ENCODE results near the gene CFAP52. TPM values are rescaled to one million over a fixed set of nuclear protein-coding genes. Genes with fewer than 3 reads are reported as not detected.
A peak's percentile ranks its signal among the peaks of the same experiment; 100 is the strongest.

Gene CFAP52
- total and polyA plus RNA-seq, 2 of the 8 experiments (the other 6 are each of a cell fraction or from before 2014, with no cell fraction given), result 0.11 TPM; not detected in 1

GRCh38 chr17:9628509-9628908 lies 52.1 kb downstream of the CFAP52 start:
- no peak overlapping the region for H3K4ac ChIP-seq (replicated peaks; ENCODE audit: insufficient read length, low read depth, low read length)
- H4K91ac ChIP-seq (replicated peaks; ENCODE audit: insufficient read length, low read length), result no peak overlapping the region
- whole genome bisulfite sequencing, 2 experiments (ENCODE audit: extremely low coverage in 1 of 2, insufficient coverage in 1 of 2, insufficient read length in 1 of 2, insufficient replicate concordance in 2 of 2, low coverage in 1 of 2, low lambda C conversion rate in 2 of 2, missing lambda C conversion rate in 1 of 2), result 92% methylated on average over 10 of the region's 10 CpGs; no CpG with 5 or more reads in 1 of the 2 experiments
- no peaks in the 10 kb centered on the region; a peak in 1 of 7 replicates for H3K27me3 ChIP-seq (replicated peaks in 1 of 4; ENCODE audit: control insufficient read depth in 3 of 4, extremely low read depth in 1 of 4, insufficient read depth in 3 of 4, low read length in 3 of 4)
- no peak overlapping the region for H3K23ac ChIP-seq (ENCODE audit: insufficient read length)
- no peaks in the 10 kb centered on the region for H3K79me2 ChIP-seq (ENCODE audit: control insufficient read depth in 1 of 2, insufficient read depth in 2 of 2, low read length in 2 of 2)
- H2BK12ac ChIP-seq (ENCODE audit: low read depth, low read length), result no peak overlapping the region
- no peak overlapping the region for H3K4me3 ChIP-seq (ENCODE audit: extremely low read depth in 1 of 4, insufficient read depth in 2 of 4, low read depth in 3 of 4, low read length in 4 of 4)
- no peak overlapping the region for H3K56ac ChIP-seq (replicated peaks; ENCODE audit: insufficient read length, low read depth, low read length)
- H3K9ac ChIP-seq (replicated peaks in 1 of 4; ENCODE audit: extremely low read depth in 1 of 4, low read depth in 3 of 4, low read length in 3 of 4), result no peak overlapping the region
- H2AK5ac ChIP-seq (ENCODE audit: low read depth, low read length), result no peak overlapping the region
- H3K4me1 ChIP-seq (replicated peaks in 1 of 4; ENCODE audit: control insufficient read depth in 3 of 4, insufficient read depth in 4 of 4, low read length in 3 of 4), result no peaks in the 10 kb centered on the region
- no peak overlapping the region for H4K5ac ChIP-seq (ENCODE audit: insufficient read length, low read depth, low read length)
- no peak overlapping the region for H2BK20ac ChIP-seq (ENCODE audit: low read length)
- no peak overlapping the region for H2BK120ac ChIP-seq (replicated peaks; ENCODE audit: low read depth, low read length)
- no peaks in the 10 kb centered on the region for H3K79me1 ChIP-seq (ENCODE audit: low read depth, low read length)
- H3K18ac ChIP-seq (ENCODE audit: extremely low read depth, low read length), result no peak overlapping the region
- H3K27ac ChIP-seq (ENCODE audit: low read depth, low read length), result no peak overlapping the region
- H4K20me1 ChIP-seq (replicated peaks in 1 of 2; ENCODE audit: control insufficient read depth in 1 of 2, insufficient read depth in 2 of 2, low read length in 2 of 2), result no peaks in the 10 kb centered on the region
- no peak overlapping the region for H3K4me2 ChIP-seq (ENCODE audit: insufficient read depth in 1 of 2, low read depth in 2 of 2, low read length in 2 of 2)
- H3K14ac ChIP-seq (ENCODE audit: insufficient read length), result no peak overlapping the region
- no peaks in the 10 kb centered on the region for H3K36me3 ChIP-seq (ENCODE audit: control insufficient read depth in 2 of 4, insufficient read depth in 4 of 4, low read length in 3 of 4)
- H2AFZ ChIP-seq (ENCODE audit: low read length), result no peak overlapping the region
- peaks cover 3% of the 10 kb centered on the region; the same call in 1 of the 2 replicates for H3K23me2 ChIP-seq (ENCODE audit: low read depth, low read length)
- CTCF ChIA-PET (ENCODE audit: partially characterized antibody), result interaction anchor here (0.6 to 1.3 kb wide), 4 partner anchors 45 to 138 kb away, joined by 3 to 4 read pairs (median 3); no protein-coding TSS in a partner anchor
- H4K8ac ChIP-seq (ENCODE audit: extremely low read depth, insufficient read depth, low read length), result no peak overlapping the region
- H3K9me3 ChIP-seq (ENCODE audit: insufficient read depth in 2 of 2, low read depth in 1 of 2, low read length in 1 of 2), result peaks cover 2 to 4% of the 10 kb centered on the region in 2 experiments; a peak in 2 of 4 replicates
- POLR2A ChIA-PET (ENCODE audit: partially characterized antibody), result no interaction called here
- no peak for TF ChIP-seq KDM4A (IDR thresholded peaks at IDR 0.05; ENCODE audit: low read depth, low read length, severe bottlenecking)
- TF ChIP-seq SP1 (IDR thresholded peaks at IDR 0.05; ENCODE audit: low read depth, low read length), result no peak
- peak in 1 of 3 experiments; percentile 5; a peak in 1 of 4 replicates for TF ChIP-seq CTCF (IDR thresholded peaks at IDR 0.05; ENCODE audit: control extremely low read depth in 1 of 3, insufficient read depth in 1 of 3, low read depth in 1 of 3, low read length in 3 of 3)
- TF ChIP-seq RAD21 (IDR thresholded peaks at IDR 0.05 in 1 of 2, conservative IDR thresholded peaks at IDR 0.05 in 1 of 2; ENCODE audit: low read depth in 2 of 2, low read length in 2 of 2), result peak in 1 of 2 experiments; percentile 9; a peak in 1 of 4 replicates
- DNase-seq (ENCODE audit: low read depth in 1 of 2, low spot score in 2 of 2) (no peak), FAIRE-seq (no peak)
- H2BK15ac ChIP-seq (ENCODE audit: low read length), result no peak overlapping the region
- no peak overlapping the region for H2BK5ac ChIP-seq (ENCODE audit: low read depth, low read length)

Measured in H1 (cell line).